KMS-11 (cell line): ENCODE results near the gene SPATS2L.

ENCODE experiments used
- H2AFZ ChIP-seq: fragments of 200-600 bp; sonication (generic); 2 replicates; pipeline ENCODE4 v1.6.1; 2016; ENCODE audit warnings: antibody characterized with exemption, mixed run types, low read depth
- H3K27ac ChIP-seq: fragments of 200-600 bp; sonication (generic); 2 replicates; pipeline ENCODE4 v1.6.1; 2016; ENCODE audit warnings: mild to moderate bottlenecking, mixed run types
- H3K27me3 ChIP-seq: fragments of 200-600 bp; sonication (generic); 2 replicates; pipeline ENCODE4 v1.6.1; 2017; ENCODE audit warnings: mild to moderate bottlenecking, low read depth, mixed run types, moderate library complexity; ENCODE audit not compliant: insufficient read depth
- H3K36me3 ChIP-seq: fragments of 200-600 bp; sonication (generic); 2 replicates; pipeline ENCODE4 v1.6.1; 2017; ENCODE audit warnings: mild to moderate bottlenecking, mixed run types; ENCODE audit not compliant: insufficient read depth
- H3K4me1 ChIP-seq: fragments of 200-600 bp; sonication (generic); 2 replicates; pipeline ENCODE4 v1.6.1; 2016; ENCODE audit warnings: mild to moderate bottlenecking, low read depth, mixed run types; ENCODE audit not compliant: poor library complexity, severe bottlenecking
- H3K4me2 ChIP-seq: fragments of 200-600 bp; sonication (generic); 2 replicates; pipeline ENCODE4 v1.7.0; 2016; ENCODE audit warnings: mild to moderate bottlenecking, mixed run types
- H3K4me3 ChIP-seq: fragments of 200-600 bp; sonication (generic); IDR thresholded peaks from 2 replicates; pipeline ENCODE4 v1.6.1; 2017; ENCODE audit warnings: low read depth, low read length, mixed read lengths; ENCODE audit not compliant: insufficient read depth
- H3K79me2 ChIP-seq: fragments of 200-600 bp; sonication (generic); 2 replicates; pipeline ENCODE4 v1.6.1; 2016; ENCODE audit warnings: low read depth, mixed run types; ENCODE audit not compliant: insufficient read depth
- H3K9ac ChIP-seq: fragments of 200-600 bp; sonication (generic); 2 replicates; pipeline ENCODE4 v1.6.1; 2016; ENCODE audit warnings: mild to moderate bottlenecking, mixed run types
- H4K20me1 ChIP-seq: fragments of 200-600 bp; sonication (generic); 2 replicates; pipeline ENCODE4 v1.6.1; 2016; ENCODE audit warnings: mild to moderate bottlenecking, mixed run types; ENCODE audit not compliant: insufficient read depth
- TF ChIP-seq, protein P1 (sequence below): fragments of 200-600 bp; sonication (generic); conservative IDR thresholded peaks from 2 replicates; pipeline ENCODE4 v1.6.1; 2017; ENCODE audit warnings: low read depth, mild to moderate bottlenecking, antibody characterized with exemption, low read length, moderate library complexity, mixed read lengths

SPATS2L gene

DNA sequence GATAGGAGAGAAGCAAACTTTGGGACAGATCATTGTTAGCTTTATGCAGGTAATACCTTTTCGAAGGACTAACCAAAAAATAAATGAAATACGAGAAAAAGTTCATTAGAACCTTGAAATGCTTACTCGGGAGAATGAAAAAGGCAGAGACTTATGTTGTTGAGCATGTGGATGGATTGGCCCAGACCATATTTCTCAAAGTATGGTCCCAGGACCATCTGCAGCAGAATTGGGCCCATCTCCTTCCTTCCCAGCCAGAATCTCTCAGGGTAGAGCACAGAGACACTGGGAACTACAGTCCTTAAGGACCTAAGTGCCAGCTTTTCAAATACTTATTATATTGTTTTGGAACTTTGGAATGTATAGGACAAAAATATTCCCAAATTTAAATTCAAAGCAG lies 152.6 kb downstream of the SPATS2L start:
- Histone ChIP-seq H3K4me3 (no peak overlapping the region), H3K36me3 (no peaks in the 10 kb centered on the region), H3K4me2 (no peak overlapping the region), H3K27me3 (no peaks in the 10 kb centered on the region), H3K4me1 (peaks cover 7% of the 10 kb centered on the region), H3K9ac (no peak overlapping the region), H4K20me1 (no peaks in the 10 kb centered on the region), H3K27ac (no peak overlapping the region), H3K79me2 (no peaks in the 10 kb centered on the region), H2AFZ (no peak overlapping the region)
- TF ChIP-seq, protein P1, sequence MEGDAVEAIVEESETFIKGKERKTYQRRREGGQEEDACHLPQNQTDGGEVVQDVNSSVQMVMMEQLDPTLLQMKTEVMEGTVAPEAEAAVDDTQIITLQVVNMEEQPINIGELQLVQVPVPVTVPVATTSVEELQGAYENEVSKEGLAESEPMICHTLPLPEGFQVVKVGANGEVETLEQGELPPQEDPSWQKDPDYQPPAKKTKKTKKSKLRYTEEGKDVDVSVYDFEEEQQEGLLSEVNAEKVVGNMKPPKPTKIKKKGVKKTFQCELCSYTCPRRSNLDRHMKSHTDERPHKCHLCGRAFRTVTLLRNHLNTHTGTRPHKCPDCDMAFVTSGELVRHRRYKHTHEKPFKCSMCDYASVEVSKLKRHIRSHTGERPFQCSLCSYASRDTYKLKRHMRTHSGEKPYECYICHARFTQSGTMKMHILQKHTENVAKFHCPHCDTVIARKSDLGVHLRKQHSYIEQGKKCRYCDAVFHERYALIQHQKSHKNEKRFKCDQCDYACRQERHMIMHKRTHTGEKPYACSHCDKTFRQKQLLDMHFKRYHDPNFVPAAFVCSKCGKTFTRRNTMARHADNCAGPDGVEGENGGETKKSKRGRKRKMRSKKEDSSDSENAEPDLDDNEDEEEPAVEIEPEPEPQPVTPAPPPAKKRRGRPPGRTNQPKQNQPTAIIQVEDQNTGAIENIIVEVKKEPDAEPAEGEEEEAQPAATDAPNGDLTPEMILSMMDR = no peak

DNA sequence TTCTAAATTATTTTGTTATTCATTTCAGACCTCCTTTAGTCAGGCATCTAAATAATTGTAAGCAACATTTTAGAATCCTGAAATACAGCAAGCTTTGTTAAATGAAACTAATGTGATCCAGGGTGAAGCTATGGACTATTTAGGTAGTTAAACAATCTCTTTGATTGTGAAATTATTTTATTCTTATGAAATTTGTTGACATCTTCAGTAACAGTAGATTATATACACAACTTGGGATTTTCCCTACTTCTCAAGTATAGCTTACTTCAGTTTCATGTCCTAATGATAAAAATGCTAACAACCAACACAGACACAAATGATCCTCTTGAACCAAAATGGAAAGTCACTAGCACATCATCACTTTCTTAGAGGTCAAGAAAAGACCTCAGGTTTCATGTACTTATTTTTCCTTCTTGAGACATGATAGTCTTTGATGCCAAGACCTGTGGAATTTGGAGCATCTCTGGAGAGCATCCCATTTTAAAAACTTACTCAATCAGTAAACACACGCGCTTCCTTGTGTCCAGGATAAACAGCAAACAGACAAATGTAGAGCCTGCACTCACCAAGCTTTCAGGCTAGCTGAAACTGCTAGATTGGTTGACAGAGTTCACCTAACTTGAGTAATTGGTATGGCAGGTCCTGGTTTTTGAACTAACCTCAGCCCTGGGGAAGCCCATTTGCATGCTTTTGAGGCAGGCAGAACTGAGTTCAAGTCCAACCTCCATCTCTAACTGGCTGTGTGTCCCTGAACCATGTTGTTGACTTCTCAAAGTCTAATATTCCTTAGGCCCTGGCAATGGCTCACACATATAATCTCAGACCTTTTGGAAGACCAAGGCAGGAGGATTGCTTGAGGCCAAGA lies 155.6 kb downstream of the SPATS2L start:
- Histone ChIP-seq H4K20me1 (no peaks in the 10 kb centered on the region), H3K9ac (no peak overlapping the region), H2AFZ (no peak overlapping the region), H3K36me3 (no peaks in the 10 kb centered on the region), H3K27me3 (no peaks in the 10 kb centered on the region), H3K4me2 (no peak overlapping the region), H3K27ac (no peak overlapping the region), H3K4me3 (no peak overlapping the region), H3K4me1 (peaks cover 7% of the 10 kb centered on the region), H3K79me2 (no peaks in the 10 kb centered on the region)
- TF ChIP-seq, protein P1 = no peak

DNA sequence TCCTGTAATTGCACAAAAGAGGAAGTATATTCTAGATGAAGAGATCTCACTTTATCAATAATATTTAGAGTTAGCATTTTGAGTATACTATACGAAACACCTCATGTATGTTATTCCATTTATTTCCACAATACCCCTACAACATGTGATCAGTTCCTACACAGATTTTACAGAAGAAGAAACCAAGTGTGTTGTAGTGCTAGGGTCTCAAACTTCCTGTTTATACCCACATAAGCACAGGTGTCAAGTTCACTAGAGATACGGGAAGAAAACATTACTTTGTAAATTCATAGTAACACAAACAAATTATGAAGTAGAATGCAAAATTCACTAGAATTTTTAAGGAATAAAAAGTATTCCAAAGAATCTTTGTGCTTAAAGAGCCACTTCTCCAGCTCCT lies 157.0 kb downstream of the SPATS2L start:
- Histone ChIP-seq H3K4me1 (peaks cover 7% of the 10 kb centered on the region), H3K36me3 (no peaks in the 10 kb centered on the region), H4K20me1 (no peaks in the 10 kb centered on the region), H3K27me3 (no peaks in the 10 kb centered on the region), H3K27ac (no peak overlapping the region), H3K9ac (no peak overlapping the region), H3K79me2 (no peaks in the 10 kb centered on the region), H3K4me3 (no peak overlapping the region), H3K4me2 (no peak overlapping the region), H2AFZ (no peak overlapping the region)
- TF ChIP-seq, protein P1 = no peak

DNA sequence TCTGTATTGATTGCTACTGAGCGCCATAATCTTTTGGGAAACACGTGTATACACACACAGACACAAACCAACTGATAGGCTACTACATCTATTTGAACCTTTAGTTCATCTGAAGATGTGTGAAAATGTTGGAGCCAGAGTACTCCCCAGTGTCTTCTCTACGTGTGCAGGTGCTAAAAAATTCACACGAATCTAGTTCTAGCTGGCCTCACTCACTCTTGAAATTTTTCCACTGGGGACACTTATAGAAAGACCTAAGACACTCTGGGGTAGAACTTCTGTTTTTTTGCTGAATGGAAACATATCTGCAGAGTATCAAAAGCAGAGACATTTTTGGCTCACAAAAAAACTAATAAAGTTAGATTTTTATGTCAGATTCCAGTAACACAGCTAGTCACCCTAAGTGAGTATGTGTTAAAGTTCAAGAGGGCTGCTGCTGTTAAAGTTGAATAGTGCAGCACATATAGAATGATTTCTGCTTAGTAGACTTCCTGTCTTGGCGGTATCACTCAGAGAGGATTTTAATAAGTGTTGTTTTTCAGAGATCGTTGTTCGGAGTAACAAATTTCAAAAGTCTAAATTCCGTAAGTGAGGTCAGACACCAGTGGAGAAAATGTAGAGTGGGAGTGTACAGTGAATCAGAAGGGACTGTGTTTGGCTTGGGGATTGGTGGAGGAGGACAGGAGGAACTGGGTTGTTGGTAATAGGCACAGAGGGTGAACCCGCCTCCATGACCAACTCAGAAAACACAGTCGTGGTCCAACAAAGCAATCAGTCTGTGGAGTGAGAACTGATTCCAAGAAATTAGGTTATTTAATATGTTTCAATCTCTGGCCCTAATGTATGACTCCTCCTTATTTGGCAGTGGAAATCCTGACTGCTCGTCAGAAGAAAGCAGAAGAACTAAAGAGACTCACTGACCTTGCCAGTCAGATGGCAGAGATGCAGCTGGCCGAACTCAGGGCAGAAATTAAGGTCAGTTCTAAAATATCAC lies 160.2 kb downstream of the SPATS2L start:
- Histone ChIP-seq H3K4me2 (no peak overlapping the region), H3K27me3 (no peaks in the 10 kb centered on the region), H3K79me2 (no peaks in the 10 kb centered on the region), H3K27ac (no peak overlapping the region), H2AFZ (no peak overlapping the region), H3K4me1 (peaks cover 26% of the 10 kb centered on the region), H3K36me3 (no peaks in the 10 kb centered on the region), H4K20me1 (no peaks in the 10 kb centered on the region), H3K4me3 (no peak overlapping the region), H3K9ac (no peak overlapping the region)
- TF ChIP-seq, protein P1 = no peak
